NCI-H128 (cell line): ENCODE measurements around the gene FGD5.

Experiments
- DNase-seq: peaks from one replicate; lab custom pipeline; 2025; ENCODE audit not compliant: unreplicated experiment; lab: John Stamatoyannopoulos, UW

The FGD5 gene

DNA sequence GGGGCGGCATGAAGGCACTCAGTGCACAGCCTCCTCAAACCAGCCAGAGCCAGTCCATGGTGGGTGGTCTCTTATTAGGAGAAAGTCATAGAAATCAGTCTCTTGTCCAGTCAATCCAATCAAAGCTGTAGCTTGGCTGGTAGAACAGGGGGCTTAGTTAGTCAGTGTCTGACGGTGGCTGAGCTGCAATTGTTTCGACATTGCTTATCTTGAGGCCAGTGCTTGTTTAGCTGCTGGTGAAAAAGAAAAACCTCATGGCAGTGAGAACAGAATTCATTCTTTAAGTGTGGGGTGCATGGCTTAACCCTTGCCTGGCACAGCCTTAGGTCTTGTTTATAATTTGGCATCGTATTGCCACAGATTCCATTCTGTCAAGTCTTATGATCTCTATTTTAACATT lies 53.9 kb downstream of the FGD5 start:
- DNase-seq, result no peak

DNA sequence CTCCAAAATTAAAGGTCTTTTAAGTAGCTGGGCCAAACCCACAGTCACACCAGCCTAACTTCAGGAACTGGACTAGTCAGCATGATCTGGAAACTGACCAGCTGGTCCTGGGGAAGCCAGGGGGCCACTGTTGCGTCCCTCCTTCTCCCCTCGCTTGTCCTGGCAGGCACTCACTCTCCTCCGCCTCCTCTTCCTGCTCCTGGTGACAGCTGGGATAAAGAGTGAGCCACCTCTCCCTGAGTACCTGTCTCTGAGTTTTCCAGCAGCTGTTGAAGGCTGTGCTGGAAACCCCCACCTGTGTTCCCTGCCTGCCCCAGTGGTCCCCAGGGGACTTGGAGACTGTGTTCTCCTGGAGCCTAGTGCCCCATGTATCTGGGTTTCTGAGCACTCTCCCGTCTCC lies 56.0 kb downstream of the FGD5 start:
- DNase-seq, result no peak

- no peak for DNase-seq
Observed at GRCh38 chr3:14875411-14876175, 56.8 kb downstream of the FGD5 start.

DNA sequence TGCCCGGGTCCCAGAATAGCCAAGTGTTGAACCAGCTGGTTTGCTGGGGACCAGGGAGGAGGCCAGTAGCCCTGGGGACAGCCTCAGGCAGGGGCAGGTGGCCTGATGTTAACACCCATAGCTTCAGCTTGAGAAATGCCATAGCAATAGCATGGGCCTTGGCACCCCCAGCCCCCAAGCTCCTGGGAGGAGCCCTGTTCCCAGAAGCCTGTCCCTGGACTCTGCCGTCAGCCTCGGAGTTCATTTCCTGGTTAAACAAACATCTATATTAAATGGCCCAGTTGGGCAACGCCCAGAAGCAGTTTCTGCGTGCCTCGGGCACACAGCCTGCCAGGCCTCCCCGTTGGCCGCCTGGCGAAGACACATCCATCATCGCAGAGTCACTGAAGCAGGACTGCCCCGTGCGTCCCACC lies 58.2 kb downstream of the FGD5 start:
- no peak for DNase-seq

DNA sequence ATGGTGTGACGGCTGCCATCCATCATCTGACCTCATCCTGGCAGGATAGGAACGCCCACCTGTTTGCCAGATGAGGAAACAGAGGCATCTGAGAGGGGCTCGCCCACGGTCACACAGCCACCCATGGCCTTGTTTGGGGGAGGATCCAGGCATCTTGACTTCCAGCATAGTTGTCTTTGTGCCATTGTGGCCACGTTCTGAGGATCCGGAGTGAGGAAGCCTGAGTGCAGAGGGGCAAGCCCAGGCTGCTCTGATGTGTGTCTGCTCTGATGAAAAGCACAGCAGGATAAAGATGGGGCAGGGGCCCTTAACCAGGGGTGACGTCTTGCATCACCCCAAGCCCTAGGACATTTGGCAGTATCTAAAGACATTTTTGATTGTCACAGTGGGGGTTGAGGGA lies 58.7 kb downstream of the FGD5 start:
- DNase-seq, result no peak

GRCh38 chr3:14879211-14879874 lies 60.6 kb downstream of the FGD5 start:
- DNase-seq, result no peak

GRCh38 chr3:14880447-14881106 lies 61.8 kb downstream of the FGD5 start:
- DNase-seq, result no peak

GRCh38 chr3:14883226-14883625 lies 64.5 kb downstream of the FGD5 start:
- DNase-seq, result no peak

GRCh38 chr3:14884665-14885064 lies 65.9 kb downstream of the FGD5 start:
- no peak for DNase-seq

GRCh38 chr3:14885307-14885706 lies 66.5 kb downstream of the FGD5 start:
- DNase-seq, result no peak

- no peak for DNase-seq
Observed at GRCh38 chr3:14886101-14886500, 67.3 kb downstream of the FGD5 start.

GRCh38 chr3:14889205-14889604 lies 70.4 kb downstream of the FGD5 start:
- DNase-seq, result no peak

DNA sequence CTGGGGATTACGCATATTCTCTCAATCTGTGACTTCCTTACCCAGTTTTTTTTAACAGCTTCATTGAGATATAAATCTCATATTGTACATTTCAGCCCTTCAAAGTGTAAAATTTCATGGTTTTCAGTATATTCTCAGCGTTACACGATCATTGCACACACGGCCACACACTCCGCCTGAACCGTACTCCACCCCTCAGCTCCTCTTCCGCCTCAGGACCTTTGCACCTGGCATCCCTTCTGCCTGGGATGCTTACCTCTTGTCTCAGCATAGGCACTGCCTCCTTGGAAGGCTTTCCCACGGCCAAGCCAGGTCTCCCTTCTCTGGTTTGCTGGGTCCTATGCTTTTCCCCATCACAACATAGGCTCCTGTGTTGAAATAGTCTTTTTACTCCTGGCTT lies 71.2 kb downstream of the FGD5 start:
- DNase-seq, result no peak

DNA sequence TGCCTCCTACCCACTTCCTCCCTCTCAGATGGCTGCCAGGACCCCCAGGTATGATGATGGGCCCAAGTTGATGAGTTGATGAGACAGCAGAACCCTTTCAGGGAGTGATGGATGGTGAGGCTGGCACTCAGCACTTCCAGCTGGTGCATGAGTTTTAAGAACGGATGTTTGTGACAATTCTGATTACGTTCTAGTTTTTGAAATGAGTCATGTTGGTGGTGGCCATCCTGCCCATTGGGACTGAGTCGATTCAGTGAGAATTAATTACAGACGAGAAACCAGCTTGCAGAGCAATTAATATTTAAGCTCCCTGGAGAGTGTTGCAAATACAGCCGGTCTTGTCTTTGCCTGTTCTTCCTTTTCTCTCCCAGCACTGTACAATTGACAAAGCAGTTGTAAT lies 71.7 kb downstream of the FGD5 start:
- no peak for DNase-seq

GRCh38 chr3:14891135-14892132 lies 72.7 kb downstream of the FGD5 start:
- DNase-seq, result no peak

GRCh38 chr3:14892226-14892625 lies 73.5 kb downstream of the FGD5 start:
- DNase-seq, result no peak

DNA sequence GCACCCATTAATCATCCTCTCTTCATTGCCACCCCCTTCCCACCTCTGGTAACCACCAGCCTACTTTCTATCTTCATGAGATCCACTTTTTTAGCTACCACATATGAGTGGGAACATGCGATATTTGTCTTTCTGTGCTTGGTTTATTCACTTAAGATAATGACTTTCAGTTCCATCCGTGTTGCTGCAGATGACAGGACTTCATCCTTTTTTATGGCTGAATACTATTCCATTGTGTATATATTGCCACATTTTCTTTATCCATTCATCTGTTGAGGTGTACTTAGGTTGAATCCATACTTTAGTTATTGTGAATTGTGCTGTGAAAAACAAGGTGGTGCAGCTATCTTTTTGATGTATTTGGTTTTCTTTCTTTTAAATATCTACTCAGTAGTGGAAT lies 75.3 kb downstream of the FGD5 start:
- no peak for DNase-seq

GRCh38 chr3:14897266-14897665 lies 78.5 kb downstream of the FGD5 start:
- no peak for DNase-seq

DNA sequence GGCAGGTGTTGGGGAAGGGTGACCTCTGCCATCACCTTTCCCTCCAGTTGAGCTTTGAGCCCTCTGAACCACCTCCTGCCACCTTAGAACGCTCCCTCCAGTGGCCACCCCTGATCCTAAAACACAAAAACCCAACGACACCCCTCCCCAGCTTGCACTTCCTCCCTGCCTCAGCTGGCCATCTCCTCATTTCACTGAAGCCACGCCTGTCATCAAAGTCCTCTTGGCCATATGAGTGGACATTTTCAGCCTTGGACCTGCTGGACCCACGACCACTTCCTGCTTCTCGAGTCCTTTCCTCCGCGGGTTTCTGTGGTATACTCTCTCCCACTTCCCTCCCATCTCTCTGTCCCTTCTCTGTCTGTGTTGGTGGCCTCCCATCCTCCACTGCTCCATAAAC lies 80.2 kb downstream of the FGD5 start:
- DNase-seq, result no peak

DNA sequence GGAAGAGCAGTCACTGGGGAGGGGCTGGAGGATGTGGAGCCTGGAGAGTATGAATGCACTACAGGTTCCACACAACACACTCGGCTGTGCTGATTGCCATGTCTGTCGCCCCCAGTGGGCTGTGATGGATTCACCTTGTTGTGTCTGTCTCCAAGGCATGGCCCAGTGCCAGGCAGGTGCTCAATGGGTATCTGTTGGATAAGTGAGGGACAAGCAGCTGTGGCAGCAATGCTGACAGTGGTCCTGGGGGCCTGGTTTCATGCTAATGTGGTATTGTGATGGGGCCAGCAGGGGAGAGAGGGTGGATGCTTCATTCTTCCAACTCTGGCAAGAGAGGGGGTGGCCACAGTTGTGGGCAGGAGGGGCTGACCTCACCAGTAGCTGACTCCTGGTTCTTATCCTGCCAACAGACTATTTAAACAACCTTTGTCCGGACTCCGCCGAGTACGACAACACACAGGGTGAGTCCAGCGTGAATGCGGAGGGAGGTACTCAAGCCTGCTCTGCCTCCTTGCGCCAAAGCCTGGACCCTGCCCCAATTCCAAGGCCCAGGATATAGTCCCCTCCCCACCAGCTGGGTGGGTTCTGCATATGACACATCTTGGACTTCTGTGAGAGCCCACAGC lies 81.3 kb downstream of the FGD5 start:
- DNase-seq, result no peak
